DOHH2 (cell line): Measurements from ENCODE around the gene SCAP.

ENCODE experiments used
- H3F3A ChIP-seq: fragments of 200-600 bp; sonication (generic), shearing (Covaris generic); 2 replicates; pipeline ENCODE4 v1.6.0; 2016; ENCODE audit warnings: antibody characterized with exemption, mild to moderate bottlenecking; ENCODE audit not compliant: control insufficient read depth, insufficient read depth
- H3K27ac ChIP-seq: fragments of 200-600 bp; sonication (generic); 2 replicates; pipeline ENCODE4 v1.5.1; 2014; ENCODE audit warnings: low read depth, mild to moderate bottlenecking, low read length, moderate library complexity
- H3K27me3 ChIP-seq: fragments of 200-600 bp; sonication (generic); 2 replicates; pipeline ENCODE4 v1.6.1; 2014; ENCODE audit warnings: mild to moderate bottlenecking, low read length, mixed read lengths; ENCODE audit not compliant: control insufficient read depth
- H3K36me3 ChIP-seq: fragments of 200-600 bp; sonication (generic); 2 replicates; pipeline ENCODE4 v1.6.1; 2014; ENCODE audit warnings: mild to moderate bottlenecking, low read length, moderate library complexity, mixed read lengths; ENCODE audit not compliant: control insufficient read depth
- H3K4me1 ChIP-seq: fragments of 200-600 bp; sonication (generic); 2 replicates; pipeline ENCODE4 v1.6.1; 2014; ENCODE audit warnings: mild to moderate bottlenecking, low read length, mixed read lengths; ENCODE audit not compliant: control insufficient read depth
- H3K4me2 ChIP-seq: fragments of 200-600 bp; sonication (generic); 2 replicates; pipeline ENCODE4 v1.6.0; 2014; ENCODE audit warnings: mild to moderate bottlenecking, low read length, moderate library complexity
- H3K4me3 ChIP-seq: fragments of 200-600 bp; sonication (generic); 2 replicates; pipeline ENCODE4 v1.5.1; 2014; ENCODE audit warnings: mild to moderate bottlenecking, low read length, mixed read lengths
- H3K79me2 ChIP-seq: fragments of 200-600 bp; sonication (generic); 2 replicates; pipeline ENCODE4 v1.6.1; 2014; ENCODE audit warnings: mild to moderate bottlenecking, low read length, mixed read lengths; ENCODE audit not compliant: control insufficient read depth
- H3K9me2 ChIP-seq: fragments of 200-600 bp; sonication (generic); replicated peaks from 2 replicates; pipeline ENCODE4 v1.6.1; 2014; ENCODE audit warnings: mild to moderate bottlenecking, low read length, mixed read lengths; ENCODE audit not compliant: control insufficient read depth
- H3K9me3 ChIP-seq: fragments of 200-600 bp; sonication (generic); 2 replicates; pipeline ENCODE4 v1.6.1; 2014; ENCODE audit warnings: antibody characterized with exemption, low read length, mixed read lengths; ENCODE audit not compliant: control insufficient read depth, insufficient read depth
- H4K20me1 ChIP-seq: fragments of 200-600 bp; sonication (generic); 2 replicates; pipeline ENCODE4 v1.6.0; 2014; ENCODE audit warnings: low read depth, mild to moderate bottlenecking, antibody characterized with exemption, low read length, moderate library complexity; ENCODE audit not compliant: control insufficient read depth, insufficient read depth
- EZH2phosphoT487 ChIP-seq: fragments of 200-600 bp; sonication (generic); IDR thresholded peaks from 2 replicates; pipeline ENCODE4 v1.6.1; 2017; ENCODE audit warnings: borderline replicate concordance, mild to moderate bottlenecking, antibody characterized with exemption, low read length, moderate library complexity, mixed read lengths
- TF ChIP-seq, protein P1 (sequence below): fragments of 200-600 bp; sonication (generic); IDR thresholded peaks from one replicate; pipeline ENCODE4 v1.5.1; 2014; ENCODE audit warnings: antibody characterized with exemption, mild to moderate bottlenecking, low read depth, low read length; ENCODE audit not compliant: poor library complexity, severe bottlenecking

Gene SCAP

DNA sequence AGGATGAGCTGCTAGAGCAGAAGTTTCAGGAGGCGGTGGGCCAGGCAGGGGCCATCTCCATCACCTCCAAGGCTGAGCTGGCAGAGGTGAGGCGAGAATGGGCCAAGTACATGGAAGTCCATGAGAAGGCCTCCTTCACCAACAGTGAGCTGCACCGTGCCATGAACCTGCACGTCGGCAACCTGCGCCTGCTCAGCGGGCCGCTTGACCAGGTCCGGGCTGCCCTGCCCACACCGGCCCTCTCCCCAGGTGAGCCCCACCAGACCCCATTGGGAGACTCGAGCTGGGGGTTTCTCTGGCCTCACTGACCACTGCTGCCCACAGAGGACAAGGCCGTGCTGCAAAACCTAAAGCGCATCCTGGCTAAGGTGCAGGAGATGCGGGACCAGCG lies 66.9 kb downstream of the SCAP start:
- TF ChIP-seq EZH2phosphoT487: no peak
- TF ChIP-seq, protein P1, sequence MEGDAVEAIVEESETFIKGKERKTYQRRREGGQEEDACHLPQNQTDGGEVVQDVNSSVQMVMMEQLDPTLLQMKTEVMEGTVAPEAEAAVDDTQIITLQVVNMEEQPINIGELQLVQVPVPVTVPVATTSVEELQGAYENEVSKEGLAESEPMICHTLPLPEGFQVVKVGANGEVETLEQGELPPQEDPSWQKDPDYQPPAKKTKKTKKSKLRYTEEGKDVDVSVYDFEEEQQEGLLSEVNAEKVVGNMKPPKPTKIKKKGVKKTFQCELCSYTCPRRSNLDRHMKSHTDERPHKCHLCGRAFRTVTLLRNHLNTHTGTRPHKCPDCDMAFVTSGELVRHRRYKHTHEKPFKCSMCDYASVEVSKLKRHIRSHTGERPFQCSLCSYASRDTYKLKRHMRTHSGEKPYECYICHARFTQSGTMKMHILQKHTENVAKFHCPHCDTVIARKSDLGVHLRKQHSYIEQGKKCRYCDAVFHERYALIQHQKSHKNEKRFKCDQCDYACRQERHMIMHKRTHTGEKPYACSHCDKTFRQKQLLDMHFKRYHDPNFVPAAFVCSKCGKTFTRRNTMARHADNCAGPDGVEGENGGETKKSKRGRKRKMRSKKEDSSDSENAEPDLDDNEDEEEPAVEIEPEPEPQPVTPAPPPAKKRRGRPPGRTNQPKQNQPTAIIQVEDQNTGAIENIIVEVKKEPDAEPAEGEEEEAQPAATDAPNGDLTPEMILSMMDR: no peak
- Histone ChIP-seq H3K36me3 (peaks cover 54% of the 10 kb centered on the region), H3K9me3 (no peaks in the 10 kb centered on the region), H3K4me2 (no peak overlapping the region), H3K4me3 (no peak overlapping the region), H4K20me1 (no peaks in the 10 kb centered on the region), H3K4me1 (no peaks in the 10 kb centered on the region), H3F3A (no peaks in the 10 kb centered on the region), H3K27ac (no peak overlapping the region), H3K27me3 (no peaks in the 10 kb centered on the region), H3K79me2 (no peaks in the 10 kb centered on the region), H3K9me2 (no peaks in the 10 kb centered on the region)

DNA sequence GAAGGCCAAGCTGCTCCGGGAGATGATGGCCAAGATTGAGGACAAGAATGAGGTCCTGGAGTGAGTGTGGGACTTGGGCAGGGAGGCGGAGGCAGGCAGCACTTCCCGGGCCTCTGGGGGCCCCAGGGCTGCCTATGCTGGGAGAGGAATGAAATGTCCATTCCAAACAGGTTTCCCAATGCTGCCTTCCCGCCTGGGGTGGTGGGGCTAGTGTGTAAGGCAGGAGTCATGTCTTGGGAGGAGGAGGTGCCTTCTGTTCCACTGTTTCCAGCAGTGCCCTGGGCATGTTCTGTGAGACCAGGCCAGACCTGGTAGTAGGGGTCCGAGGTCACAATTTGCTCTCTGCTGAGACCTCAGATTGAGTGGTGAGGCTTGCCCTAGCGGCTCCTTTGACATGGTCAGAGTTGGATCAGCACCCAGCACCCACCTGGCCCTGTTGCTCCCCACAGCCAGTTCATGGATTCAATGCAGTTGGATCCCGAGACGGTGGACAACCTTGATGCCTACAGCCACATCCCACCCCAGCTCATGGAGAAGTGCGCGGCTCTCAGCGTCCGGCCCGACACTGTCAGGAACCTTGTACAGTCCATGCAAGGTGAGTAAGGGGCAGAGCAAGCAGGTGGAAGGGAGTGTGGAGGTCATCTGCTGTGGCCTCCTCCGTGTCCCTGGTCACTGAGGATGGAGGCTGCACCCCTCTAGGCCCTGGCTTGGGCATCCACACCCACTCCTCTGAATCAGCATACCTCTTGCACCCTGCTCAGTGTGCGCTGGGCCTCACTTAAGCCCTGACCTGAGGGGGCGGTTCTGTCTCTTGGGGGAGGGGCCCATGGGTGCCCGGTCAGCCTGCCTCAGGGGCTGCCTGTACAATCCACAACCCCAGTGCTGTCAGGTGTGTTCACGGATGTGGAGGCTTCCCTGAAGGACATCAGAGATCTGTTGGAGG lies 67.6 kb downstream of the SCAP start:
- H4K20me1 ChIP-seq: no peaks in the 10 kb centered on the region
- H3F3A ChIP-seq: no peaks in the 10 kb centered on the region
- no peaks in the 10 kb centered on the region for H3K4me1 ChIP-seq

DNA sequence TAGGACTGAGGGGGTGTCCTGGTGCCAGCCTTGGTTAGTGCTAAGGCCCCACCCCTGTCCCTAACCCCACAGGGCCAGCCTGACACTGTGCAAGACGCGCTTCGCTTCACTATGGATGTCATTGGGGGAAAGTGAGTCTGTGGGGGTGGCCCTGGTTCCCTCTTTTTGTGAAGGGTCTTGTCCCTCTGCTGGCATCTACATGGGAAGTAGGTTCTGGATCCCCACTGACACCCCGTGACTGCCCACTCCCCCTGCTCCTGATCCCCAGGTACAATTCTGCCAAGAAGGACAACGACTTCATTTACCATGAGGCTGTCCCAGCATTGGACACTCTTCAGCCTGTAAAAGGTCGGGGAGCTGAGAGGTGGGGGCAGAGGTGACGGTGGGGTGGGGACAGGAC lies 68.5 kb downstream of the SCAP start:
- H3K4me3 ChIP-seq: no peak overlapping the region
- H4K20me1 ChIP-seq: no peaks in the 10 kb centered on the region
- H3K4me2 ChIP-seq: no peak overlapping the region
- H3K4me1 ChIP-seq: no peaks in the 10 kb centered on the region
- H3K27ac ChIP-seq: no peak overlapping the region
- peaks cover 41% of the 10 kb centered on the region for H3K36me3 ChIP-seq
- no peaks in the 10 kb centered on the region for H3K9me2 ChIP-seq
- no peaks in the 10 kb centered on the region for H3K27me3 ChIP-seq
- TF ChIP-seq EZH2phosphoT487: no peak
- TF ChIP-seq, protein P1: no peak
- no peaks in the 10 kb centered on the region for H3K79me2 ChIP-seq
- no peaks in the 10 kb centered on the region for H3K9me3 ChIP-seq
- no peaks in the 10 kb centered on the region for H3F3A ChIP-seq

More for the DNA sequence above, 67.6 kb downstream of the SCAP start:
- H3K4me2 ChIP-seq: no peak overlapping the region
- no peak overlapping the region for H3K4me3 ChIP-seq
- H3K79me2 ChIP-seq: no peaks in the 10 kb centered on the region
- TF ChIP-seq, protein P1: no peak
- TF ChIP-seq EZH2phosphoT487: no peak
- H3K9me2 ChIP-seq: no peaks in the 10 kb centered on the region
- no peaks in the 10 kb centered on the region for H3K9me3 ChIP-seq
- no peaks in the 10 kb centered on the region for H3K27me3 ChIP-seq
- H3K36me3 ChIP-seq: peaks cover 48% of the 10 kb centered on the region
- H3K27ac ChIP-seq: no peak overlapping the region
